ENCODE data around the gene MEG3. TPM values are rescaled to one million over a fixed set of nuclear protein-coding genes. Genes with fewer than 3 reads are reported as not detected.

The MEG3 gene
- total RNA-seq, 2 donors from 2014 or later, result 0.21 TPM; not detected in 1

GRCh38 chr14:100822532-100823296 lies 3.2 kb upstream of the MEG3 start:
- no peak for ATAC-seq
- Mint-ChIP-seq H3K27me3 (peaks cover 39% of the 10 kb centered on the region), H3K4me1 (peaks cover 5% of the 10 kb centered on the region), H3K27ac (no peak overlapping the region), H3K4me3 (no peak overlapping the region), H3K36me3 (ENCODE audit: low read depth) (peaks cover 2% of the 10 kb centered on the region)
- DNase-seq, result no peak
- H3K9me3 ChIP-seq (ENCODE audit: control insufficient read depth, low read length, poor library complexity, severe bottlenecking), result no peaks in the 10 kb centered on the region

- H3K27ac Mint-ChIP-seq, result no peak overlapping the region
- peaks cover 5% of the 10 kb centered on the region for H3K4me1 Mint-ChIP-seq
- peaks cover 2% of the 10 kb centered on the region for H3K36me3 Mint-ChIP-seq (ENCODE audit: low read depth)
- no peak for DNase-seq
- H3K27me3 Mint-ChIP-seq, result peaks cover 38% of the 10 kb centered on the region
- no peaks in the 10 kb centered on the region for H3K9me3 ChIP-seq (ENCODE audit: control insufficient read depth, low read length, poor library complexity, severe bottlenecking)
- no peak overlapping the region for H3K4me3 Mint-ChIP-seq
- ATAC-seq, result no peak
These were observed 2.4 kb upstream of the MEG3 start for GRCh38 chr14:100823413-100824080.

- no peak for ATAC-seq
- Mint-ChIP-seq H3K4me3 (no peak overlapping the region), H3K27ac (no peak overlapping the region), H3K36me3 (ENCODE audit: low read depth) (peaks cover 2% of the 10 kb centered on the region), H3K4me1 (peaks cover 5% of the 10 kb centered on the region), H3K27me3 (peaks cover 39% of the 10 kb centered on the region)
- no peaks in the 10 kb centered on the region for H3K9me3 ChIP-seq (ENCODE audit: control insufficient read depth, low read length, poor library complexity, severe bottlenecking)
- DNase-seq, result no peak
These were observed 1.8 kb upstream of the MEG3 start for GRCh38 chr14:100824091-100824551.

- H3K36me3 Mint-ChIP-seq (ENCODE audit: low read depth), result peaks cover 2% of the 10 kb centered on the region
- peaks cover 7% of the 10 kb centered on the region for H3K4me1 Mint-ChIP-seq
- H3K27ac Mint-ChIP-seq, result no peak overlapping the region
- no peak for ATAC-seq
- peak overlapping the region; percentile 7 for H3K4me3 Mint-ChIP-seq
- DNase-seq, result no peak
- H3K9me3 ChIP-seq (ENCODE audit: control insufficient read depth, low read length, poor library complexity, severe bottlenecking), result no peaks in the 10 kb centered on the region
- peaks cover 48% of the 10 kb centered on the region for H3K27me3 Mint-ChIP-seq
These were observed 811 bp upstream of the MEG3 start for GRCh38 chr14:100824901-100825712.

- no peak for ATAC-seq
- H3K27me3 Mint-ChIP-seq, result peaks cover 49% of the 10 kb centered on the region
- H3K36me3 Mint-ChIP-seq (ENCODE audit: low read depth), result peaks cover 3% of the 10 kb centered on the region
- H3K27ac Mint-ChIP-seq, result no peak overlapping the region
- peak overlapping the region; percentile 36 for H3K4me3 Mint-ChIP-seq
- peaks cover 11% of the 10 kb centered on the region for H3K4me1 Mint-ChIP-seq
- no peak for DNase-seq
- H3K9me3 ChIP-seq (ENCODE audit: control insufficient read depth, low read length, poor library complexity, severe bottlenecking), result no peaks in the 10 kb centered on the region
These were observed 628 bp downstream of the MEG3 start for GRCh38 chr14:100826391-100827100.

GRCh38 chr14:100827101-100828021 lies 1.4 kb downstream of the MEG3 start:
- H3K4me3 Mint-ChIP-seq, result no peak overlapping the region
- H3K36me3 Mint-ChIP-seq (ENCODE audit: low read depth), result peaks cover 6% of the 10 kb centered on the region
- H3K4me1 Mint-ChIP-seq, result peaks cover 12% of the 10 kb centered on the region
- DNase-seq (no peak), ATAC-seq (no peak)
- H3K27me3 Mint-ChIP-seq, result peaks cover 47% of the 10 kb centered on the region
- H3K9me3 ChIP-seq (ENCODE audit: control insufficient read depth, low read length, poor library complexity, severe bottlenecking), result no peaks in the 10 kb centered on the region
- no peak overlapping the region for H3K27ac Mint-ChIP-seq

- no peaks in the 10 kb centered on the region for H3K9me3 ChIP-seq (ENCODE audit: control insufficient read depth, low read length, poor library complexity, severe bottlenecking)
- Mint-ChIP-seq H3K27ac (no peak overlapping the region), H3K36me3 (ENCODE audit: low read depth) (peaks cover 6% of the 10 kb centered on the region), H3K4me1 (peaks cover 12% of the 10 kb centered on the region), H3K27me3 (peaks cover 46% of the 10 kb centered on the region), H3K4me3 (no peak overlapping the region)
- DNase-seq (no peak), ATAC-seq (no peak)
These were observed 2.3 kb downstream of the MEG3 start for GRCh38 chr14:100828031-100828769.

- Mint-ChIP-seq H3K4me1 (peaks cover 12% of the 10 kb centered on the region), H3K36me3 (ENCODE audit: low read depth) (peaks cover 4% of the 10 kb centered on the region), H3K27me3 (peaks cover 55% of the 10 kb centered on the region), H3K4me3 (no peak overlapping the region), H3K27ac (no peak overlapping the region)
- ATAC-seq (no peak), DNase-seq (no peak)
- H3K9me3 ChIP-seq (ENCODE audit: control insufficient read depth, low read length, poor library complexity, severe bottlenecking), result no peaks in the 10 kb centered on the region
These were observed 4.8 kb downstream of the MEG3 start for GRCh38 chr14:100830681-100831080.

GRCh38 chr14:100832311-100832960 lies 6.5 kb downstream of the MEG3 start:
- Mint-ChIP-seq H3K27ac (no peak overlapping the region), H3K4me3 (no peak overlapping the region)
- ATAC-seq, result no peak

GRCh38 chr14:100834082-100834793 lies 8.3 kb downstream of the MEG3 start:
- DNase-seq (no peak), ATAC-seq (no peak)
- Mint-ChIP-seq H3K4me1 (peaks cover 7% of the 10 kb centered on the region), H3K4me3 (no peak overlapping the region), H3K27ac (no peak overlapping the region), H3K27me3 (peaks cover 78% of the 10 kb centered on the region), H3K36me3 (ENCODE audit: low read depth) (peaks cover 4% of the 10 kb centered on the region)
- no peaks in the 10 kb centered on the region for H3K9me3 ChIP-seq (ENCODE audit: control insufficient read depth, low read length, poor library complexity, severe bottlenecking)

More at GRCh38 chr14:100832311-100832960, 6.5 kb downstream of the MEG3 start:
- DNase-seq, result no peak
- Mint-ChIP-seq H3K4me1 (peaks cover 7% of the 10 kb centered on the region), H3K27me3 (peaks cover 63% of the 10 kb centered on the region), H3K36me3 (ENCODE audit: low read depth) (peaks cover 4% of the 10 kb centered on the region)
- no peaks in the 10 kb centered on the region for H3K9me3 ChIP-seq (ENCODE audit: control insufficient read depth, low read length, poor library complexity, severe bottlenecking)
